GM12878 (cell line): ENCODE data around the gene TNK1.

Experiments used
- CBX5 ChIP-seq: sonication (generic); IDR thresholded peaks from 2 replicates; pipeline ENCODE4 v1.6.1; 2016; ENCODE audit warnings: low read depth, moderate library complexity, mild to moderate bottlenecking, inconsistent platforms
- ESRRA ChIP-seq: IDR thresholded peaks from 2 replicates; pipeline ENCODE4 v1.6.1; 2012; ENCODE audit warnings: mild to moderate bottlenecking, low read length, improper control_type of control experiment
- HDGF ChIP-seq: fragments of 450-650 bp; IDR thresholded peaks from 2 replicates; pipeline ENCODE4 v1.6.1; 2016; ENCODE audit warnings: antibody characterized with exemption
- MTA3 ChIP-seq: IDR thresholded peaks from 2 replicates; pipeline ENCODE4 v1.6.1; 2012; ENCODE audit warnings: low read length, inconsistent platforms, borderline replicate concordance
- NBN ChIP-seq: fragments of 450-650 bp; IDR thresholded peaks from 2 replicates; pipeline ENCODE4 v1.6.1; 2016
- POLR2A ChIP-seq: IDR thresholded peaks from 2 replicates; pipeline ENCODE4 v1.6.1; 2011; ENCODE audit warnings: low read depth, mild to moderate bottlenecking, low read length
- SIN3A ChIP-seq: IDR thresholded peaks from 2 replicates; pipeline ENCODE4 v1.6.1; 2012; ENCODE audit warnings: low read depth, low read length, improper control_type of control experiment
- SREBF1 ChIP-seq: IDR thresholded peaks from 2 replicates; pipeline ENCODE4 v1.6.1; 2012; ENCODE audit warnings: mild to moderate bottlenecking, low read length
- SREBF2 ChIP-seq: IDR thresholded peaks from 2 replicates; pipeline ENCODE4 v1.6.1; 2012; ENCODE audit warnings: mild to moderate bottlenecking, low read length
- TAF1 ChIP-seq: IDR thresholded peaks from 2 replicates; pipeline ENCODE4 v1.6.1; 2011; ENCODE audit warnings: mild to moderate bottlenecking, low read depth, low read length, borderline replicate concordance
- TBL1XR1 ChIP-seq: IDR thresholded peaks from 2 replicates; pipeline ENCODE4 v1.6.1; 2012; ENCODE audit warnings: low read depth, low read length, improper control_type of control experiment
- TF ChIP-seq, protein P1 (sequence below), 3 experiments: IDR thresholded peaks in 2 of 3; conservative IDR thresholded peaks in 1 of 3; 2 replicates each; pipeline ENCODE4 v1.5.1; 2011; ENCODE audit warnings: low read depth in 3 of 3, low read length in 3 of 3, mild to moderate bottlenecking in 3 of 3, control low read depth in 2 of 3, moderate library complexity in 2 of 3, inconsistent platforms in 1 of 3, mixed read lengths in 1 of 3; ENCODE audit not compliant: control insufficient read depth in 2 of 3, insufficient read depth in 1 of 3; ENCODE audit errors: extremely low read depth in 1 of 3

DNA sequence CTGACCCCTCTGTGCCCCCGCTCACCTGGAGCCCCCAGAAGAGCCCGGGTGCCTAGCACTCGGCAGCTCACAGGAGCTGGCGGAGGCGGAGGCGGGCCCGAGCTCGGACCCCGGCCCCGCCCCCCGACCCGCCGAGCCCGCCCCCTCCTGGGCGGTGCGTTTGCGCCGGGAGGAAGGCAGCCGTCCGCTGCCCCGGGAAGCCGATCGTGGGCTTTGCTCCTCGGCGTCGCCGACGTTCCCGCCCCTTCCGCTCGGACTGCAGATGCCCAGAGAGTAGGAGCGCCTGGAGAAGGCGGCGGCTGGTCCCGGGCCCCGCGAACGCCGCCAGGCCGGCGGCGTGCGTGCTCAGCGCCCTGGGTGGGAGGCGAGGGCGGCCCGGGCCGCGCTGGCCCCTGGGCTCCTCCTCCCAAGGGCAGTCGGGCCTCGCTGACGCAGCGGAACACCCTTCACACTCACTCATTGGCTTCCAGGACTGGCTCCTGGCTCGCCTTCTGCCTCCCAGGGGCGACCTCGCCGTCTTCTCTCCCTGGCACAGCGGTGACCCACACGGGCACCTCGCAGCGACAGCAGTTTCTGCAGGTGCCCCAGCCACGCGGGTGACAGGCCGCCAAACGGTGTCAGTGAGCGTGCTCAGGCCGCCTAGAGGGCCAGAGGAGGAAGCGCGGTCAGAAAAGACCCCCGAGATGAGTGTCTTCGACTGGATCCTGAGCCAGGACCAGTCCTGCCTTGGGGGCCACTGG lies 13.7 kb downstream of the TNK1 start, which contains the start of gene PLSCR3:
- TF ChIP-seq TAF1 (peak; percentile 13; the same call in 1 of the 2 replicates), SREBF2 (no peak), MTA3 (no peak), POLR2A (peak; percentile 83), ESRRA (no peak), CBX5 (no peak), SIN3A (no peak), TBL1XR1 (no peak), HDGF (peak; percentile 64; the same call in 1 of the 2 replicates), SREBF1 (no peak), NBN (0 out of 2 replicates have a peak, but pooled peaks have one; percentile 10)
- TF ChIP-seq, protein P1, sequence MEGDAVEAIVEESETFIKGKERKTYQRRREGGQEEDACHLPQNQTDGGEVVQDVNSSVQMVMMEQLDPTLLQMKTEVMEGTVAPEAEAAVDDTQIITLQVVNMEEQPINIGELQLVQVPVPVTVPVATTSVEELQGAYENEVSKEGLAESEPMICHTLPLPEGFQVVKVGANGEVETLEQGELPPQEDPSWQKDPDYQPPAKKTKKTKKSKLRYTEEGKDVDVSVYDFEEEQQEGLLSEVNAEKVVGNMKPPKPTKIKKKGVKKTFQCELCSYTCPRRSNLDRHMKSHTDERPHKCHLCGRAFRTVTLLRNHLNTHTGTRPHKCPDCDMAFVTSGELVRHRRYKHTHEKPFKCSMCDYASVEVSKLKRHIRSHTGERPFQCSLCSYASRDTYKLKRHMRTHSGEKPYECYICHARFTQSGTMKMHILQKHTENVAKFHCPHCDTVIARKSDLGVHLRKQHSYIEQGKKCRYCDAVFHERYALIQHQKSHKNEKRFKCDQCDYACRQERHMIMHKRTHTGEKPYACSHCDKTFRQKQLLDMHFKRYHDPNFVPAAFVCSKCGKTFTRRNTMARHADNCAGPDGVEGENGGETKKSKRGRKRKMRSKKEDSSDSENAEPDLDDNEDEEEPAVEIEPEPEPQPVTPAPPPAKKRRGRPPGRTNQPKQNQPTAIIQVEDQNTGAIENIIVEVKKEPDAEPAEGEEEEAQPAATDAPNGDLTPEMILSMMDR (IDR thresholded peaks at IDR 0.05 in 2 of 3, conservative IDR thresholded peaks at IDR 0.05 in 1 of 3; ENCODE audit: control insufficient read depth in 2 of 3, extremely low read depth in 1 of 3, insufficient read depth in 1 of 3, low read depth in 3 of 3, low read length in 3 of 3): peak; percentile 7 to 56 (median 44); a peak in 4 of 6 replicates
